ENCODE data around the gene SLC5A4.

SLC5A4 gene

GRCh38 chr22:32216911-32217310, 38.2 kb downstream of the SLC5A4 start:
- Mint-ChIP-seq H3K36me3 (ENCODE audit: low read depth) (no peaks in the 10 kb centered on the region), H3K4me3 (no peak overlapping the region), H3K4me1 (ENCODE audit: low read depth) (no peaks in the 10 kb centered on the region), H3K9me3 (no peaks in the 10 kb centered on the region), H3K27ac (no peak overlapping the region), H3K27me3 (ENCODE audit: low read depth) (peaks cover 21% of the 10 kb centered on the region)
- no peak for DNase-seq (ENCODE audit: low spot score)

GRCh38 chr22:32211011-32211410, 44.1 kb downstream of the SLC5A4 start:
- no peaks in the 10 kb centered on the region for H3K9me3 Mint-ChIP-seq
- H3K4me1 Mint-ChIP-seq (ENCODE audit: low read depth): peaks cover 5% of the 10 kb centered on the region
- peaks cover 5% of the 10 kb centered on the region for H3K27me3 Mint-ChIP-seq (ENCODE audit: low read depth)
- no peak overlapping the region for H3K4me3 Mint-ChIP-seq
- no peak overlapping the region for H3K27ac Mint-ChIP-seq
- H3K36me3 Mint-ChIP-seq (ENCODE audit: low read depth): no peaks in the 10 kb centered on the region
- no peak for DNase-seq (ENCODE audit: low spot score)

DNA sequence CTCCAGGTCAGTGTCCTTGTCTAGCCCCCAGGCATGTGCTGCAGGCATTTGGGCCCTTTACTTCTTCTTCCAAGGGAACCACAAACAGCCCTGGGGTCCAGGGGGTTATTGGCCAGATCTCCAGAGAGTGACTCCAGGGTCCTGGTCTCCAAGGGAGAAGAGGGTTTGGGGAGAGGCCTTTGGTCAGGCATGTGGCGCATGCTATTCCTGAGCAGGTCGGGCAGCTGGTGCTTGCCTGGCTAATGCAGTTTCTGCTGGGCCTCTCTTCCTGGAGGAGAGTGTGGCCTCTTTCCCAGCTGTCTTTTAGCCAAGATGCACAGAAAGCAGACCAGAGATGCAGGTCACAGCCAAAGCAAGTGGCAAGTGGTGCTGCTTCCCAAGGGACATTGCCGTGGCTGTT, 46.5 kb downstream of the SLC5A4 start:
- H3K27ac Mint-ChIP-seq: no peak overlapping the region
- no peak for DNase-seq (ENCODE audit: low spot score)
- peaks cover 7% of the 10 kb centered on the region for H3K4me1 Mint-ChIP-seq (ENCODE audit: low read depth)
- H3K4me3 Mint-ChIP-seq: no peak overlapping the region
- H3K27me3 Mint-ChIP-seq (ENCODE audit: low read depth): peaks cover 2% of the 10 kb centered on the region
- no peaks in the 10 kb centered on the region for H3K36me3 Mint-ChIP-seq (ENCODE audit: low read depth)
- H3K9me3 Mint-ChIP-seq: no peaks in the 10 kb centered on the region

DNA sequence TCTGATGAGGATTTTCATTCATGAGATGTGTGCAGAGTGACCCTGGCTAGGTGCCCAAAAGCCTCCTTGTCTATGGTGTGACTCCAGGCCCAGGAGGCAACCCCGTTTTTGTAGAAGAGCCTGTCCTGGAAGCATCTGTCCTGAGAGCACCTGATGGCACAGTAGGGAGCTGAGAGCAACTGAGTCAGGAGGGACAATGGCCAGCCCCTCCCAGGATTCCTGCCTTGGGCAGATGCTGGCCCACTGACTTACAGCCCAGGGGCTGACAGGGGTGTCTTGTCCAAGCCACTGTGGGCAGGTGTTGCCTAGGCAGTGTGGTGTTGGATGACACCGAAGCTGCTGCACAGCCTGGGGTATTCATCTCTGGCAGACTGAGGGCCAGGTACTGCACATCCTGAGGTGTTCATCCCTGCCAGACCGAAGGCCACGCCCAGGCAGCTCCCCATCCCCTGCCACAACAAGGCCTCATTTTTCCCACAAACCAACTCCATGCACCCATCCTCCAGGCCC, 47.1 kb downstream of the SLC5A4 start:
- peaks cover 7% of the 10 kb centered on the region for H3K4me1 Mint-ChIP-seq (ENCODE audit: low read depth)
- no peak overlapping the region for H3K27ac Mint-ChIP-seq
- H3K4me3 Mint-ChIP-seq: no peak overlapping the region
- H3K36me3 Mint-ChIP-seq (ENCODE audit: low read depth): no peaks in the 10 kb centered on the region
- no peaks in the 10 kb centered on the region for H3K9me3 Mint-ChIP-seq
- no peak for DNase-seq (ENCODE audit: low spot score)
- H3K27me3 Mint-ChIP-seq (ENCODE audit: low read depth): peaks cover 8% of the 10 kb centered on the region

- H3K27me3 Mint-ChIP-seq (ENCODE audit: low read depth): peaks cover 18% of the 10 kb centered on the region
- no peaks in the 10 kb centered on the region for H3K9me3 Mint-ChIP-seq
- H3K4me3 Mint-ChIP-seq: peak overlapping the region; percentile 17
- peak; percentile 23 for DNase-seq (ENCODE audit: low spot score)
- no peaks in the 10 kb centered on the region for H3K36me3 Mint-ChIP-seq (ENCODE audit: low read depth)
- H3K27ac Mint-ChIP-seq: no peak overlapping the region
- H3K4me1 Mint-ChIP-seq (ENCODE audit: low read depth): peaks cover 10% of the 10 kb centered on the region
Measured at GRCh38 chr22:32206774-32207758, 48.1 kb downstream of the SLC5A4 start.

DNA sequence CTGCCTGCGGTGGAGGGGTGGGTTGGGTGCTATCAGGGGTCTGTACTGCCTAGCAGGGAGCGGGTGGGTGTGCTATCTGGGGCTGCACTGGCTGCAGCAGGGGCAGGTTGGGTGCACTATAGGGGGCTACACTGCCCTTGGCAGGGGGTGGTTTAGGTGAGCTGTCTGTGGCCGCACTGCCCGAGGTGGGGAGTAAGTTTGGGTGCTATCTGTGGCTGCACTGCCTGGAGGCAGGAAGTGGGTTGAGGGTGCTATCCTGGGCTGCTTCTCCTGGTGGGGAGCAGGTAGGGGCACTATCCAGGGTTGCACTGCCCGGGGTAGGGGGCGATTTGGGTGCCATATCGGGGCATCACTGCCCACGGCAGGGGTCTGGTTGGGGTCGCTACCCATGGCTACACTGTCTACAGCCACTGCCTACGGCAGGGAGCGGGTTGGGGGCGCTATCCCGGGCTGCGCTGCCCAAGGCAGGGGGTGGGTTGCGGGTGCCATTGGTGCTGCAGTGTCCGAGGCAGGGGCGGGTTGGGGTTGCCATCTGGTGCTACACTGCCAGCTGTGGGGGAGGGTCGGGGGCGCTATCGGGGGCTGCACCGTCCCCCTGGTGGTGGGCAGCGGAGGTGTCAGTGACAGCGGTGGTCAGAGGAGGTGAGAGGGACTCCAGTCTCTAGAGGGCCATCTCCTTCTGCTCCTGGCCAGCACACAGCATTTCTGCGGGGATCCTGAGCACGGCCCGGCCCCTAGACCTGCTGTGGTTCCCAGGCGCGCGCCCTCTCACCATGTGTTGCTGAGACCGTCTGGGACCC, 49.0 kb downstream of the SLC5A4 start:
- H3K27me3 Mint-ChIP-seq (ENCODE audit: low read depth): peaks cover 19% of the 10 kb centered on the region
- no peak for DNase-seq (ENCODE audit: low spot score)
- no peaks in the 10 kb centered on the region for H3K9me3 Mint-ChIP-seq
- peak overlapping the region; percentile 41 for H3K27ac Mint-ChIP-seq
- H3K36me3 Mint-ChIP-seq (ENCODE audit: low read depth): no peaks in the 10 kb centered on the region
- H3K4me1 Mint-ChIP-seq (ENCODE audit: low read depth): peaks cover 14% of the 10 kb centered on the region
- H3K4me3 Mint-ChIP-seq: peak overlapping the region; percentile 18

DNA sequence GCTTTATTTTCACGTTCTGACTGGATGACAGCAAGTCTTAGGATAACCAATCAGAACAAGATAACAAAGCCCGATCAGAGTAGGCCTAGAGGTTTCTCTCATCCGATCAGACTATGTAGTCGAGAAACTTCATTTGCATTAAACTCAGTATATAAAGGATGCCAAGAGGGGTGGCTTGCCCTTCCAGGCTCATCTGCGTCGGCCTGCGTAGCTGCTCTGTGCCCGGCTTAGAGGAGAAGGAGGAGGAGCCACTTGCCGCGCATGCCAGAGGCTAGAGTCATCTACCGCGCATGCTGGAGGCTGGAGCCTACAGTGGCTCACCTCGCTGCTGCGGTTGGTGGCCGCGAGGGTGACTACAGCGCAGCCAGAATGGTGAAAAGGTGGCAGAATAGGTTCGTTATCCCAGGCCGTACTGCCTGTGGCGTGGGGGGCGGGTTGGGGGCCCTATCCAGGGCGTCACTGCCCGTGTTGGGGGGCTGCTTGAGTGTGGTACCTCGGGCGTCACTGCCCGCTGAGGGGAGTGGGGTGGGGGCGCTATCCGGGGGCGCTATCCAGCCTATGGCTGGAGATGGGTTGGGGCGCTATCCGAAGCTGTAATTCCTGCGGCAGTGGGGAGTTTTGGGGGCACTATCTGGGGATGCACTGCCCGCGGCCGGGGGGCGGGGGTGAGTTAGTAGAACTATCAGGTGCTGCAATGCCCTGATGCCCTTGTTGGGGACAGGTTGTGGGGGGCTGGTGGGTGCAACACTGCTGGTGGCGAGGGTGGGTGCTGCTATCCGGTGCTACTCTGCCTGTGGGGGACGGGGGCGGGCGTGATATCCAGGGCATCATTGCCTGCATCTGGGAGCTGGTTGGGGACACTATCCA, 50.1 kb downstream of the SLC5A4 start, which contains the start of gene RFPL2:
TSS of gene RFPL2 (minus strand) at position 218 of the 867 bp plus-strand sequence. CDS start 2,622 bp downstream, outside the sequence.
- H3K27me3 Mint-ChIP-seq (ENCODE audit: low read depth): peaks cover 19% of the 10 kb centered on the region
- DNase-seq (ENCODE audit: low spot score): no peak
- no peaks in the 10 kb centered on the region for H3K36me3 Mint-ChIP-seq (ENCODE audit: low read depth)
- peak within 1 kb of the TSS; percentile 42 for H3K4me3 Mint-ChIP-seq
- H3K9me3 Mint-ChIP-seq: no peaks in the 10 kb centered on the region
- peak within 1 kb of the TSS; percentile 41 for H3K27ac Mint-ChIP-seq
- peaks cover 20% of the 10 kb centered on the region for H3K4me1 Mint-ChIP-seq (ENCODE audit: low read depth)

- no peak for DNase-seq (ENCODE audit: low spot score)
- peaks cover 19% of the 10 kb centered on the region for H3K27me3 Mint-ChIP-seq (ENCODE audit: low read depth)
- peaks cover 20% of the 10 kb centered on the region for H3K4me1 Mint-ChIP-seq (ENCODE audit: low read depth)
- peak overlapping the region; percentile 42 for H3K4me3 Mint-ChIP-seq
- no peak overlapping the region for H3K27ac Mint-ChIP-seq
- no peaks in the 10 kb centered on the region for H3K36me3 Mint-ChIP-seq (ENCODE audit: low read depth)
- no peaks in the 10 kb centered on the region for H3K9me3 Mint-ChIP-seq
Measured at GRCh38 chr22:32204040-32204855, 50.9 kb downstream of the SLC5A4 start.

DNA sequence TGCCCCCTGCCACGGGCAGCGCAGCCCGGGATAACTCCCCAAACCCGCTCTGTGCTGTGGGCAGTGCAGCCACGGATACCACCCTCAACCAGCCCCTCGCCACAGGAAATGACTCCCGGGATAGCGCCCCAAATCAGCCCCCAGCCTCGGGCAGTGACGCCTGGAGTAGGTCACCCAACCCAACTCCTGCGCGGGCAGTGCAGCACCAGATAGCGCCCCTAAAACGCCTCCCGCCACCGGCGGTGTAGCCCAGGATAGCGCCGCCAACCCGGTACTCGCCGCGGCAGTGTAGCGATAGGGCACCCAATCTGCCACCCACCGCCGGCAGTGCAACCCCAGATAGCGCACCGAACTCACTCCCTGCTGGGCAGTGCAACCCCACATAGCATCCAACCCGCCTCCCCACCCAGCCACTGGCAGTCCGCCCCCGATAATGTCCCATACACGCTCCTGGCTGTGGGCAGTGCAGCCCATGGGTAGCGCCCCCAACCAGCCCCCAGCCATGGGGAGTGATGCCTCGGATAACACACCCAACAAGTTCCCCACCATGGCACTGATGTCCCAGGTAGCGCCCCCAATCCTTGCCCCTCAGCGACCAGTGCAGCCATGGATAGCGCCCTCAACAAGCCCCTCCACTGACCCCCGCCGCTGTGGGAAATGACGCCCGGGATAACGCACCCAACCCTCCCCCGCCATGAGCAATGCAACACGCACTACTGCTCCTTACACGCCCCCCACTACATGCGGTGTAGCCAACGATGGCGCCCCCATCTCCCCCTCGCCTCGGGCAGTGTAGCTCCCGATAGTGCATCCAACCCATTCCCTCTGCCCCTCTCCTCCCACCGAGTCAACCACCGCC, 51.7 kb downstream of the SLC5A4 start:
- H3K36me3 Mint-ChIP-seq (ENCODE audit: low read depth): no peaks in the 10 kb centered on the region
- peaks cover 20% of the 10 kb centered on the region for H3K4me1 Mint-ChIP-seq (ENCODE audit: low read depth)
- H3K4me3 Mint-ChIP-seq: peak overlapping the region; percentile 42
- DNase-seq (ENCODE audit: low spot score): no peak
- no peak overlapping the region for H3K27ac Mint-ChIP-seq
- H3K27me3 Mint-ChIP-seq (ENCODE audit: low read depth): peaks cover 19% of the 10 kb centered on the region
- no peaks in the 10 kb centered on the region for H3K9me3 Mint-ChIP-seq

- Mint-ChIP-seq H3K9me3 (no peaks in the 10 kb centered on the region), H3K36me3 (ENCODE audit: low read depth) (no peaks in the 10 kb centered on the region), H3K27ac (no peak overlapping the region), H3K4me1 (ENCODE audit: low read depth) (peaks cover 20% of the 10 kb centered on the region), H3K4me3 (peak overlapping the region; percentile 42), H3K27me3 (ENCODE audit: low read depth) (peaks cover 19% of the 10 kb centered on the region)
- no peak for DNase-seq (ENCODE audit: low spot score)
Measured at GRCh38 chr22:32202539-32203180, 52.5 kb downstream of the SLC5A4 start.

DNA sequence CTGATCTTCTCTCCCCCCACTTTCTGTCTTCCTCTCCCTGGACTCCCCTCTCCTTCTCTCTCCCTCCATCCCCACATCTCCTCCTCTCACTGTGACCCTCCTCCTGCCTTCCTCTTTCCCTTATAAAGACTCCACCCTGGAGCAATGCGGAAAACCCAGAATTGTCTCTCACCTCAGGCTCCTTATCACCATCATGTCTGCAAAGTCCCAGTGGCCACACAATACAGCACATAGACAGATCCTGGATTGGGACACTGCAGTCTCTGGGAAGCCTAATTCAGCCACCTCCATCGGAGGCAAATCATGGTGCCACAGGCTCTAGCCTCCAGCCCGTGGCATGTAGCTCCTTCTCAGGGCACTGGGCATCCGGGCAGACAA, 53.0 kb downstream of the SLC5A4 start:
- peaks cover 19% of the 10 kb centered on the region for H3K27me3 Mint-ChIP-seq (ENCODE audit: low read depth)
- no peaks in the 10 kb centered on the region for H3K36me3 Mint-ChIP-seq (ENCODE audit: low read depth)
- H3K27ac Mint-ChIP-seq: no peak overlapping the region
- H3K4me3 Mint-ChIP-seq: peak overlapping the region; percentile 4
- no peaks in the 10 kb centered on the region for H3K9me3 Mint-ChIP-seq
- no peak for DNase-seq (ENCODE audit: low spot score)
- peaks cover 20% of the 10 kb centered on the region for H3K4me1 Mint-ChIP-seq (ENCODE audit: low read depth)

DNA sequence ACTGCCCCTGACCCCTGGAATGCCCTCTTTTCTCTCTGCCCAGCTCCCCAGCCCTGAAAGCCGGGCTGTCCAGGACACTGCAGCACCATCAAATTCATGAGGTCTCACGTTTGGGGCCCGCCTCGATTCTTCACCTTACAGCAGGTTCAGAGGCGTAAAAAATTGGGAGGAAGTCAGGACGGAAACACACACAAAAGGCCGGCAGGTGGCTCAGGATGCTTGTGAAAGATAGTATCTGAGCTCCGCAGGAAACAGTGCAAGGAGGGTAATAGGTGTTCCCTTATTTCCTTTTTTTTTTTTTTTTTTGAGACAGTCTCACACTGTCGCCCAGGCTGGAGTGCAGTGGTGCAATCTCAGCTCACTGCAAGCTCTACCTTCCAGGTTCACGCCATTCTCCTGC, 54.4 kb downstream of the SLC5A4 start:
- no peak for DNase-seq (ENCODE audit: low spot score)
- Mint-ChIP-seq H3K27ac (no peak overlapping the region), H3K27me3 (ENCODE audit: low read depth) (peaks cover 30% of the 10 kb centered on the region), H3K9me3 (no peaks in the 10 kb centered on the region), H3K4me3 (no peak overlapping the region), H3K4me1 (ENCODE audit: low read depth) (peaks cover 13% of the 10 kb centered on the region), H3K36me3 (ENCODE audit: low read depth) (no peaks in the 10 kb centered on the region)

All from T-helper 2 cell treated with Interferon-gamma antibody and Interleukin-4, amounts not matched to agents 5 μg/mL and 100 μg/mL, for 36 hours (primary cell).